ENCODE results near the gene UFM1. TPM values are rescaled to one million over a fixed set of nuclear protein-coding genes. Genes with fewer than 3 reads are reported as not detected.
"Not testable (repeated sequence)": the region's sequence is repeated elsewhere in the genome, so short reads cannot be mapped to it uniquely, and the experiment has no call there.

UFM1 gene
- polyA plus RNA-seq, 1 experiment, result 31.6 TPM

DNA sequence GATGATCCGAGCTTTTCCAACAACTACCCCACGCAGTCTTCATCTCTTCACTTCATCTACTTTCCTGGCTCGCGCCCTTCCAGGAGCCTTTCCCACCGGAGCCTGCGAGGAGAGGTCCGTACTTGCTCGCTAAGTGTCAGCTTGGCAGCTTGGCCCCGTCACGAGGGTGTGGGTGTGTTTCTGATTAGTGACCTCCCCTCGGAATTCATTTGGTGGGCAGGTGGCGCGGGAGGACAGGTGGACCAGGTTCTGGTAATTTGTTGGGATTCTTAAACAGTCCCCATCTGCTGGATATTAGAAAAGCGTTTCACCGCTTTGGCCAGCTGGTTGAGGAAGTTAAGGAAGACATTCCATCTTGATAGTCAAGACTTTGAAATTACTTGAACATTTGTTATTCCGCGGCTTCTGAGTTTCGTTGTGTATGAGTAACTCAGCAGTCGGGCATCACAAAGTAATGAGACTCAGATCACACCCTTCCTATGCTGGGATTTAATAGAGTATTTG is 515 bp downstream of the UFM1 start:
- POLR2A ChIA-PET, result interaction anchor here (0.5 kb wide), 1 partner anchor 34 kb away, joined by 4 read pairs; no protein-coding TSS in a partner anchor
- Histone ChIP-seq H3K4me3 (ENCODE audit: low read depth, low read length) (peak overlapping the region; percentile 93), H3K27me3 (ENCODE audit: control insufficient read depth, insufficient read depth, low read length) (no peaks in the 10 kb centered on the region), H3K36me3 (ENCODE audit: control insufficient read depth, insufficient read depth, low read length) (peaks cover 1% of the 10 kb centered on the region)
- DNase-seq (ENCODE audit: low read depth), result no peak
- TF ChIP-seq, protein P1, sequence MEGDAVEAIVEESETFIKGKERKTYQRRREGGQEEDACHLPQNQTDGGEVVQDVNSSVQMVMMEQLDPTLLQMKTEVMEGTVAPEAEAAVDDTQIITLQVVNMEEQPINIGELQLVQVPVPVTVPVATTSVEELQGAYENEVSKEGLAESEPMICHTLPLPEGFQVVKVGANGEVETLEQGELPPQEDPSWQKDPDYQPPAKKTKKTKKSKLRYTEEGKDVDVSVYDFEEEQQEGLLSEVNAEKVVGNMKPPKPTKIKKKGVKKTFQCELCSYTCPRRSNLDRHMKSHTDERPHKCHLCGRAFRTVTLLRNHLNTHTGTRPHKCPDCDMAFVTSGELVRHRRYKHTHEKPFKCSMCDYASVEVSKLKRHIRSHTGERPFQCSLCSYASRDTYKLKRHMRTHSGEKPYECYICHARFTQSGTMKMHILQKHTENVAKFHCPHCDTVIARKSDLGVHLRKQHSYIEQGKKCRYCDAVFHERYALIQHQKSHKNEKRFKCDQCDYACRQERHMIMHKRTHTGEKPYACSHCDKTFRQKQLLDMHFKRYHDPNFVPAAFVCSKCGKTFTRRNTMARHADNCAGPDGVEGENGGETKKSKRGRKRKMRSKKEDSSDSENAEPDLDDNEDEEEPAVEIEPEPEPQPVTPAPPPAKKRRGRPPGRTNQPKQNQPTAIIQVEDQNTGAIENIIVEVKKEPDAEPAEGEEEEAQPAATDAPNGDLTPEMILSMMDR (IDR thresholded peaks at IDR 0.05; ENCODE audit: insufficient read depth, low read depth, low read length), result no peak
- CTCF ChIA-PET, result interaction anchor here (1.0 to 1.2 kb wide), 2 partner anchors 13 to 51 kb away, joined by 3 to 5 read pairs; no protein-coding TSS in a partner anchor

DNA sequence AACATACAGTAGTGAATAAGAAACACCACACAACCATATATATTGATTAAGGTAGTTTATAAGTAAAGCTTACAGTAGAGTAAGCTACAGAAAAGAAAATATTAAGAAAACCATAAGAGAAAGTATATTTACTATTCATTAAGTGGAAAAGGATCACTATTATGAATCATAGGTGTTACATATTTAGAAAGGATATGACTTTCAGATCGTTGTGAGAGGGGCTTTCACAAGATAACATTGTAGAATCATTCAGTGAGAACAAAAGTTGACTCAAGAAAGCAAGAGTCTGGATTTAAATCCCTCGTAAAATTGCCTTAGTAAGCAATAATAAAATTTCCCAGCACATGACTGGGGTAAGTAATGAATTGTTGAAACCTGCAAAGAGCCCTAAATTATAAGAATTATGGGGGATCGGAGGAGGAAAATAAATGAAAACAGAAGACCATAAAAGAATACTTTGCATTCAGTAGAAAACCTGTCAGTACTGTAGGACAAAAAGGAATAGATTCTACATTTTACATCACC is 6.0 kb downstream of the UFM1 start:
- H3K36me3 ChIP-seq (ENCODE audit: control insufficient read depth, insufficient read depth, low read length), result peaks cover 1% of the 10 kb centered on the region
- DNase-seq (ENCODE audit: low read depth), result no peak
- H3K27me3 ChIP-seq (ENCODE audit: control insufficient read depth, insufficient read depth, low read length), result no peaks in the 10 kb centered on the region
- TF ChIP-seq, protein P1 (IDR thresholded peaks at IDR 0.05; ENCODE audit: insufficient read depth, low read depth, low read length), result no peak
- ChIA-PET CTCF (no interaction called here), POLR2A (no interaction called here)
- H3K4me3 ChIP-seq (ENCODE audit: low read depth, low read length), result no peak overlapping the region

DNA sequence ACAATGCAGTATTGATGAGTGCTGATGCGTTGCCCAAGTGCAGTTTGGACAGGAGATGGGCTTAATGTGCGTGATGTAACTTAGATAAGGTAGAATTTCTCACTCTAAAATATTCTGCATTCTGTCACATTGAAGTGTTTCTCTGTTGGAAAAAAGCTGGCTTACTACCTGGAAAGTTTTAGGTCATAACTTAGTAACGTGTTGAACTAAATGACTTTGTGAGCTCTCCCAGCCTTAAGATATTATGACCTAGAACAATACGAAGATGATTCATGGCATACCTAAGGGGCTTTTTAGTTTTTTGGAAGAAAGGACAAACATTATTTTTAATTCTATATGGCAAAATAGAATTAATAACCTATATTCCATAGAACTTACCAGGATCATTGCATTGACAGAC is 9.0 kb downstream of the UFM1 start:
- POLR2A ChIA-PET, result no interaction called here
- DNase-seq (ENCODE audit: low read depth), result no peak
- H3K36me3 ChIP-seq (ENCODE audit: control insufficient read depth, insufficient read depth, low read length), result peaks cover 5% of the 10 kb centered on the region; the same call in 1 of the 2 replicates
- CTCF ChIA-PET, result no interaction called here
- TF ChIP-seq, protein P1 (IDR thresholded peaks at IDR 0.05; ENCODE audit: insufficient read depth, low read depth, low read length), result no peak
- no peak overlapping the region for H3K4me3 ChIP-seq (ENCODE audit: low read depth, low read length)
- no peaks in the 10 kb centered on the region for H3K27me3 ChIP-seq (ENCODE audit: control insufficient read depth, insufficient read depth, low read length)

DNA sequence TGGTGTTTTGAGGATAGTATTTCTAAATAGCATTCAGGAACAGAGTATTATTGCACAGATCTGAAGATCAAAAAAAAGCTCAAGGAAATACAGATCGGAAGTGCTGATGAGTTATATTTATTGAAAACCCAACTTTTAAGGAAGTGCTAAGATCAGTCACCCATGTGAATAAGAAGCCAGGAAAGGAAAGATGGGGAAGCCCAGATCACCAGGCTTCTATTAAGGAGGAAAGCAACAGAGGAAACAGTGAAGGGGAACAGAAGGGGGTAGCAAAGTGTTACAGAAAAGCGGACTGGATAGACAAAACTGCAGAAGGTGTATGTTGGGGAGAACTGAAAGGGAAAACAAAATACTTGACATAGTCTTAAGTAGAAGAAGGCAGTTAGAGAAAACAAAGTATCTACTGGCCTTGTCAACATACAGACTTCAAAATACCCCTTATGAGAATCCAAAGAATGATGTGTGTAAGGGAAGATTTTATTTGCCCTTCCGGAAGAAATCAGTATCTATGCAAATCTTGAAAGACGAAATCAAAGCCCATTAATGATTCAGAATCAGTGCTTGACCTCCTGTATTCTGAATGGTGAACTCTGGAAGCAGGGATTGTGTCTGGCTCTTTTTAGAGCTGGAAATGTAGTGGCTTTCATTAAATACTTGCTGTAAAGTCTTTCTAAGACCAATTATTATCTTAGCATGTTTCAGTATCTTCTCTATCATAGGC is 12.1 kb downstream of the UFM1 start:
- H3K4me3 ChIP-seq (ENCODE audit: low read depth, low read length), result no peak overlapping the region
- peaks cover 3% of the 10 kb centered on the region; the same call in 1 of the 2 replicates for H3K36me3 ChIP-seq (ENCODE audit: control insufficient read depth, insufficient read depth, low read length)
- TF ChIP-seq, protein P1 (IDR thresholded peaks at IDR 0.05; ENCODE audit: insufficient read depth, low read depth, low read length), result no peak
- CTCF ChIA-PET, result interaction anchor here (0.7 kb wide), 1 partner anchor 1313 kb away, joined by 3 read pairs; no protein-coding TSS in a partner anchor
- no peak for DNase-seq (ENCODE audit: low read depth)
- no peaks in the 10 kb centered on the region for H3K27me3 ChIP-seq (ENCODE audit: control insufficient read depth, insufficient read depth, low read length)
- POLR2A ChIA-PET, result no interaction called here

DNA sequence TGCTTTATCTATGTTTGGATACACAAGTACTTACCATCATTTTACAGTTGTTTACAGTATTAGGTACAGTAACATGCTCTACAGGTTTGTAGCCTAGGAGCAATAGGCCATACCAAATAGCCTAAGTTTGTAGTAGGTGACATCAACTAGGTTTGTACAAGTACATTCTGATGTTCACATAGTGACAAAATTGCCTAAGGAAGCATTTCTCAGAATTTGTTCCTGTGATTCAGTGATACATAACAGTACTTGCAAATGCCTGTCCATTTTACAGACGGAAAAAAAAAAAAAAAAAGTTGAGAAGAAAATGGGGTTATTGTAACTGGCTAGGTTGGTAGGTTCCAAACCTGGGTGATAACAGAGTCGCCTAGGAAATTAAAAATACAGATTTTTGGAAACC is 13.6 kb downstream of the UFM1 start:
- CTCF ChIA-PET, result interaction anchor here (1.0 kb wide), 1 partner anchor 13 kb away, joined by 5 read pairs; the partner anchor contains the start of gene UFM1
- no peak overlapping the region for H3K4me3 ChIP-seq (ENCODE audit: low read depth, low read length)
- peaks cover 3% of the 10 kb centered on the region; the same call in 1 of the 2 replicates for H3K36me3 ChIP-seq (ENCODE audit: control insufficient read depth, insufficient read depth, low read length)
- TF ChIP-seq, protein P1 (IDR thresholded peaks at IDR 0.05; ENCODE audit: insufficient read depth, low read depth, low read length), result no peak
- H3K27me3 ChIP-seq (ENCODE audit: control insufficient read depth, insufficient read depth, low read length), result no peaks in the 10 kb centered on the region
- DNase-seq (ENCODE audit: low read depth), result no peak
- POLR2A ChIA-PET, result no interaction called here

DNA sequence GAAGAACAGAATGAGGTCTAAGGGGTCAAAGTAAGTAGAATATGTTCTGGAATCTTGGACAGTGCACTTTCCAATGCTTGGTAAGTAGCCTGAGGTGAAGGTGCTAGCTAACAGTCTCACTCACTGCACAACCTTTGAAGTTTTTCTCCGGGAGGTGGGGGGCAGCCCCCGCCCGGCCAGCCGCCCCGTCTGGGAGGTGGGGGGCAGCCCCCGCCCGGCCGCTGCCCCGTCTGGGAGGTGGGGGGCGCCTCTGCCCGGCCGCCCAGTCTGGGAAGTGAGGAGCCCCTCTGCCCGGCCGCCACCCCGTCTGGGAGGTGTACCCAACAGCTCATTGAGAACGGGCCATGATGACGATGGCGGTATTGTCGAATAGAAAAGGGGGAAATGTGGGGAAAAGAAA is 14.1 kb downstream of the UFM1 start:
- H3K36me3 ChIP-seq (ENCODE audit: control insufficient read depth, insufficient read depth, low read length); H3K4me3 ChIP-seq (ENCODE audit: low read depth, low read length); CTCF ChIA-PET; POLR2A ChIA-PET; H3K27me3 ChIP-seq (ENCODE audit: control insufficient read depth, insufficient read depth, low read length); DNase-seq (ENCODE audit: low read depth): not testable (repeated sequence)

All from BJ (cell line).